Measurements from ENCODE around the gene CRYBB3.

Gene CRYBB3

DNA sequence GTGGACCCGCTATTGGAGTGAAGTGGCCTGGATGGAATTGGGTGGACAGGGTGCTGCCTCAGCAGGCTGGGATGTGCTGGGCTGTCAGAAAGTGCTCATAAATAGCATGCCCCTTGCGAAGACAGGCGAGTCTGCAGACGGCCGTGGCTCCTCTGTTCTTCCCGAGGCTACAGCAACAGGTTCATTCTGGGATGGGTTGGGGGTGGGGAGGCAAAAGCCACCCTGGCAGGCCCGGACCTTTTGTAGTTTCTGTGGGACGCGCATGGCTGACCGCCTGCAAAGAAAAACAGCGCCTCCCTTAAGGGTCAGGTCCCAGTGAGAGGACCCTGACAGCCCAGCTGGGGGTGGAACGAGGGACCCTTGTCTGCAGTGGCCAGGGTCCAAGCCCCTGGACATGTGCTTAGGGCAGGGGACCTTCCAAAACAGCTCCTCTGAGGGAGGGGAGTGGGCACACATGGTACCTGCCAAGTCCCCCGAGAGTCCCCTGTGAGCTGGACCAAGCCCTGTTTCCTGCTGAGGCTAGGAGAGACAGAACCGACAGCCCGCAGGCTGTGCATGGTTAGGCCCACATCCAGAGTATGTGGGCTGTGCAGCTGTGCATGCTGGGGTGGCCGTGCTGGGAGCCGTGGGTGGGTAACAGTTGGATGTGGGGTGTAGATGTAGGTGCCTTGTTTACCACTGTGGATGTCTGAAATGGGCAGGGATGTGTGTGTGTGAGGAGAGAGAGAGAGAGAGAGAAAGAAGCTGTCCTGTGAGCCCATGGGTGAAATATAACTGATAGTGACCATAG, at the start of gene CRYBB3:
CRYBB3 (plus strand) TSS at position 128 of the 790 bp plus-strand sequence. CDS start 1,539 bp downstream, outside the sequence.
- DNase-seq (ENCODE audit: low spot score), result no peak

DNA sequence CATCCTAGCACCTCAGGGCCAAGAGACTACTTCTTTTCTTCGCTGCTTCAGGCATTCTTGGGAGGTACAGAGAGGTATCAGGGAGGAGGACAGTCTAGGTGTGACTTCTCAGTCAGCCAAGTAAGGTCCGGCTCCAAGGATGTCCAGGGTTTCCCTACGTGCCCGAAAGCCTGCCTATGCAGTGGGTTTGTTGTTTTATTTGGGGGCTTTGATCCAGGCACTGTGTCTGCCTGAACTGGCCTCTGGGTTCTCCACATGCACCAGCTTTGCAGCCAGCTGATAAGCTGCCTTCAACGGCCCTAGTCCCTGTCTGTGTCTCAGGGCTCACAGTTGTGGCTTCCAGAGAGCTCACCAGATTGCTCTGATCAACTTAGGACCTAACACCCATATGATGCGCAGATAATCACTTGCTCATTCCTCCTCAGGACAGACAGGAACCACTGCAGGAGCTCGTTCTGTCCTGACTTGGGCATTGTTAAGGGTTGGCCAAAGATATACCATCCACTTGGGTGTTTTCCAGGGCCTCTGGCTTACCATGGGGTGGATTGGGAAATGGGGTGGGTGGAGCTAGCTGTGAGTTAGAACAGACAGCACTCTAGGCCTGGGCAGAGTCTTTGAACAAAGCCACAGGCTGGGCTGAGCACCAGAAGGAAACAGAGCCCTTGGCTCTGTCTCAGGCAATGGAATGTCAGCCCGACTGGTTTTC, 45.5 kb upstream of the CRYBB3 start:
- no peak for DNase-seq (ENCODE audit: low spot score)

DNA sequence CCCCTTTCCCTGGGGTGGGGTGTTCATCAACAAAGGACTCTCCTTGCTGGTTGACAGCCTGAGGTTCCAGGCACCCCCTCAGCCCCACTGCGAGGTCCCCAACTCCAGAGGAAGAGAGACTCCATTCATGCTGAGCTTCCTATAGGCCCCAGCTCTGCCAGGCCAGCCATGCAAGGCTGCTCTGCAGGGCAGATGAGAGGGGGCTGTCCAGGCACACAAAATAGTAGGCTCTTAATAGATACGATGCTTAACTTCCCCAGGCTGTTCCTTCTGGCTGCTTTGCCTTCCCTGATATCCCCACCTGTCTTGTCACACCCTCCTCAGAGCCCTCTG, 45.0 kb upstream of the CRYBB3 start:
- no peak for DNase-seq (ENCODE audit: low spot score)

DNA sequence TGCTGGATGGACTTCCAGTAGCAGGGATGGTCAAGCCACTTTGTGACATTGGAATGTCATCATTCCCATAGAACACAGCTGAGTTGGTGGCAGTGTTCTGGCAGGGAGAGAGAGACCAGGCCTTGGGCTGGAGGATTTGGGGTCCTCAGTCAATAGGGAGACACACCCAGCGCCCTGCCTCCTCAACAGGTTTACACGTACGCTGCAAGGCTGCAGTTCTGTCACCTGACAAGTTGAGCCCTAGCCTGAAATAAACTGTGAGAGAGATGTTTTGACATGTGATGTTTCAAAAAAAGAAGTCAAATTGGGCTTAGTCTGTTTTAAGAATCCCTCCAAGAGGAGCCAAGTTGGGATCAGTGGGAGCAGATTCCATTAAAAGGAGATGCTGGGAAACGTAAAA, 42.9 kb upstream of the CRYBB3 start:
- no peak for DNase-seq (ENCODE audit: low spot score)

DNA sequence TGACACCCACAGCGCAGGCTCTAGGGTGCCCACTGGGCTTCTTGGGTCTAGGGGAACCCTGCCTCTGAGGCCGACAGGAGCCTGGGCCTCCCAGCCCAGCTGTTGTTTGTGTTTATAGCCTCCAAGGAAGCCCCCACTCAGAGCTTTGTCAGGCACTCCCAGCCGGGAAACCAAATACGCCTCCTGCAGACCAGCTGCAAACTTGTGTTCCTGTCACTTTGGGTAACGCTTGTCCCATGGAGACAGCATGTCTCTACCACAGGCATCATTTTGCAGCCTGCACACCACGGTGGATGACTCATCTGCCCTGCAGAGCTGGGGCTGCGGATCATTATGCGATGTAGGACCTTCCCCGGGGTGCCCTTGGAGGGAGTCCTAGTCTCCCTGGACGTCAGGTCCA, 40.6 kb upstream of the CRYBB3 start:
- no peak for DNase-seq (ENCODE audit: low spot score)

DNA sequence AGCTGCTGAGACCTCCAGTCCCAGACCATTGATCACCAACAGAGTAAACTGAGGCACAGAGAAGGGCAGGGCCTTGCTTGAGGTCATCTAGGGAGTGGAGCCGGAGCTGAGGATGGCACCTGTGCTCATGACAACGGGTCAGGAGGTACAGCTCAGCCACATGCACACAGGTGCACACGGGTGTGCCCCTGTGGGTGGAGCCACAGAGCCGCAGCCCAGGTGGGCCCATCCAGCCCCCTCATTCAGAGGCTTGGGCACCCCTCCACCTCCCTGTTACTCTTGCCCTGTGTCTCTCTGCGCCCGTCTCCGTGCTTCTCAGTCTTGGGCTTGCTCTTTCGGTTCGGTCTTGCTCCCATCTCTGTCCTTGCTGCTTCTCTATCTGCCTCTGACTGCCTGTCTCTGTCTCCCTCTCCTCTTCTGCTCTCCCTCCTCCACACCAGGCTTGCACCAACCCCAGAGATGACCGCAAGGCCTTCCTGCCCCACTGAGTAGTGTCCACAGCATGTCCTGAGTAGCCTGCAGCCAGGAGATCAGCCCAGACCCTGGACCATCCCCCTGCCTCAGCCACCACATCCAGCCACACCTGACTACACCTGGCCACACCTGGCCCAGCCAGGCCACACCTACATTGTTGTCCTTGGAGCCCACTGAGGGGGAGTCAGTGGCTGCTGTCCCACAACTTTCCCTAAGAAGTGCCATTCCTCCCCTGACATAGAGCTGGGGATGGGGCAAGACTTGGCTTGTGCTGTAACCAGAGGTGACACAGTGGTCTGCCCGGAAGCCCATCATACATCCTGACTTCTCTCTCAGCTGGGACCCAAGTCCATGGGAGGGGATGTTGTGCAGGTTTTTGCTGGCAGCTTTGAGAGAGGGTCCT, 39.3 kb upstream of the CRYBB3 start:
- no peak for DNase-seq (ENCODE audit: low spot score)

DNA sequence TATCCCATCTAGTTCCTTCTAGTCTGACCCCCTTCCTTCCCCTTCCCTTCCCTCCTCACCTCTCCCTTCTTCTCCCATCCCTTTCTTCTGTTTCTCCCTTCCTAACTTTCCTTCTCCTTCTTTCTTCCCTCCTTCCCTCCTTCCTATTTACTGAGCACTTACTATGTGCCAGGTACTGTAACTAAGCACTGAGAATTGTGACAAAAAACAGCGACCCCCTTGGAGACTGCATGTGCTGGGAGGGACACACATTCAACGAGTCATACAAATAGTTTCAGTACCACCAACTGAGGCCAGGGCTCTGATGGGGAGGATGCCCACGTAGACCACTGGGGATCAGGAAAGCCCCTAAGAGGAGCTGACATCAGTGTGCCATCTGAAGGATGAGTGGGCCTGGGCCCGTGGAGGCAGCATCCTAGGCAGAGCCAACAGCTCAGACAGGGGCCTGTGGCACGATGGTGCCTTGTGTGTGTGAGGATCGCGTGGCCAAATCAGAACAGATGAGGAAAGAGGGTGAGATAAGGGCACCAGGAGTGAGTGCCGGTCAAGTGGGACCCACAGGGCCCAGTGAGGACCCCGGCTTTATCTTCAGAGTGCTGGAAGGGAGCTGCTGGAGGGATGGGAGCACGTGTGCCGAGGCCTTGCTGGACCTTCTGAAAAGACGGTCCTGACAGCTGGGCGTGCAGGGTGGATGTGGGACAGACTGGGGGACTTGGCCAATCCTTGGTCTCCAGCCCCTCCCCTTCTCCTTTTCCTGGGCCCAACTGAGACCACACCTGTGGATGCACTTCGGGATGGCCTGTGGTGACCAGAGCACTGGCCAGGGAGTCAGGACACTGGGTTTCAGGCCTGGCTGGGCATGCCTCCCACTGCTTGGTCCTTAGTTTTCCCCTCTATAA, 38.4 kb upstream of the CRYBB3 start:
- no peak for DNase-seq (ENCODE audit: low spot score)

DNA sequence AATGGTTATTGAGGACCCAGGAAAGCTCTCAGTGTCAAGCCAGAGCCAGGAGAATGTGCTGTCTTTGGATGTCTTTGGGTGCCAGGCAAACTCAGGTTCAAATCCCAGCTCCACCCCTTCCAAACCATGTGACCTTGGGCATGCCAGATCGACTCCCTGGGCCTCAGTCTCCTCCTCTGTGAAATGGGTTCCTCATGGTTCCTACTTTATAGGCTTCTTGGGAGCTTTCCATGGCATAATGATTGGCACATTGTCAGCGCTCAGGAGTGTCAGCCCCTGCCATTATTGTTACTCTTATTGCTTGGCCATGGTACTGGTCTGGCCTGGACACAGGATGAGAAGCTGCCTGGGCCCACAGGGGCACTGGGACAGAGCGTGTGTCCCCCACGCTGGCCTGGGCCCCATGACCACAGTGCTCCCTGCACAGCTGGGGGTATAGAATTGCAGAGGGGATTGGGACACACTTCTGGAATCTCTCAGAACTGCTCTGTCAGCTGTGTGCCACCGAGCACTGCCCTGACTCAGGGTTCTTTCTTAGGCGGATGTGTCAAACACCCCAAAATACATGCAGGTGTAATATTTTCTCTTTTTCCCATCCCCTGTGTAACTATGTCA, 37.6 kb upstream of the CRYBB3 start:
- DNase-seq (ENCODE audit: low spot score), result no peak

DNA sequence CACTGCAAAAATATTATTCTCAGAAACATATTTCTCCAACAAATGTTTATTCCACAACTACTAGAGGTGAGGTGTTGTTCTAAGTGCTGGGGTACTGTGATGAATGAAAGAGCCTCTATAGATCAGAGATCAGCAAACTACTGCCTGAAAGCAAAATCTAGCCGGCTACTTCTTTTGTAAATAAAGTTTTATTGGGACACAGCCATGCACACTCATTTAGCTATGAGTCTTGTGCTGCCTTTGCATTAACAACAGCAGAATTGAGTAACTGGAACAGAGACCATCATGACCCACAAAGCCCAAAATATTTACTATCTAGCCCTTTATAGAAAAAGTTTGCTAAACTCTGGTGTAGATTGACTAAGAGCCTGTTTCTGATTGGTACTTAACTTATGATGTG, 37.1 kb upstream of the CRYBB3 start:
- no peak for DNase-seq (ENCODE audit: low spot score)

DNA sequence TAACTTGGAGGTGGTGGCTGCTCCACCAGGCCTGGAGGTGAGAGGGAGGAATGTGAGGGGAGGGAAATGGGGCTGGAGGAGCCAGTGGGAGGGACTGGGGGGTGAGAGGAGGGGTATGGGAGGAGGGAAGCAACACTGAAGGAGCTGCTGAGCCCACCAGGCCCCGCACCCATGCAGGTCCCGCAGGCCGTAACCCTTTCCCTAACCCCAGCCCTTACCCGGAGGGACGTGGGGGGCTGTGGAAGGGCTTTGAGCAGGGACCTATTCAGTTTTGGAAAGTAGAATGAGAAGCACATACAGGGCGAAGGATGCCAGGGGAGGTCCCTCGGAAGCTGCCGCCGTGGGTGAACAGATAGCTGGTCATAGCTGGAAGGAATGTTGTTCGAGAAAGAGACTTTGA, 33.9 kb upstream of the CRYBB3 start:
- no peak for DNase-seq (ENCODE audit: low spot score)

DNA sequence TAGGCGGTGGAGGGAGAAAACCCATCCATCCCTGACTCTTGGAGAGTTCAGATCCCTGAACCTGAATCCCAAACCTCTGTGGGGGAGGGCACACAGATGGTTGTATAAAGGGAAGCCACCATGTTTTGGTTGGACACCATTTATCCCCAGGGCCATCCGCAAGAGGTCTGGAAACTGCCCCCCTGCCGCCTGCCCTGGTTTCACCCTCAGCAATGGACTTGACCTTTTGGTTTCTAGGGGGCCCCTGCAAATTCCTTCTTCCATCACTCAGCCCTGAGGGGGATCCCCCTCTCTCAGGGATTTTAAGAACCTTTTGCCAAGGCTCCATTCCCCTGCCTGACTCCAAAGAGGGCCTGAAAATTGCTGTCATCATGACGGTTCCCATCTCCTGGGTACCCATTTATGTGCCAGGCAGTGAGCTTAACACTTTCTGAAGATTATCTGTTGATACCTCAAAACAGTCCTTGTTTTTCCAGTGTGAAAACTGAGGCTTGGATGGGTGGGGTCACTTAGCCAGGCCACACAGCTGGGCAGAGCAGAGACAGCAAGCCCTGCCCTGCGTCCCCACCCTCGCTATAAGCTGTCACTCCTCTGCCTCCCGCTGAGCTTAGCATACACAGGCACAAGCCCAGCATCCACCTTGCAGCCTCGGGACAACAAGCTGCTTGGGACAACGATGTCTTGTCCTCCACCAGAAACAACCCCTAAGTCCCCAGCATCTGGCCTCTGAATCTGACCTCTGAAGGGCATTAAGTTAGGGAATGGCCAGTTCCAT, 33.2 kb upstream of the CRYBB3 start:
- DNase-seq (ENCODE audit: low spot score), result no peak

DNA sequence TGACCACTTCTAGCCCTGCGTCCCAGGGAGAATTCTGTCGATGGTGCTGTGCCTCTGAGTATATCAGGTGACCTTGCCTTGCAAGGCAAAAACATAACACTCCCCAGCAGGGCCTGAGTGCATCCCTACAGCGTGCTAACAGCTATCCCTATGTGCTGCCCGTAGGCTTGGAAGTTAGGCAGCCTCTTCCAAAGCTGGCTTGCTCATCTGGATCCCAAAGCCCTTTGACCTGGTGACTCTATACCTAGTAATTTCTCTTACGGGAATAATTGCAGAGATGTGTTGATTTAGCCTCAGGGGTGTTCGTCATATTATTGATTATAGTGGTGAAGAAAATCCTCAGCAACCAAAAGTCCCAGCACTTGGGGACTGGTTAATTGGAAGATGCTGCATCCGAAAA, 32.6 kb upstream of the CRYBB3 start:
- DNase-seq (ENCODE audit: low spot score), result no peak

DNA sequence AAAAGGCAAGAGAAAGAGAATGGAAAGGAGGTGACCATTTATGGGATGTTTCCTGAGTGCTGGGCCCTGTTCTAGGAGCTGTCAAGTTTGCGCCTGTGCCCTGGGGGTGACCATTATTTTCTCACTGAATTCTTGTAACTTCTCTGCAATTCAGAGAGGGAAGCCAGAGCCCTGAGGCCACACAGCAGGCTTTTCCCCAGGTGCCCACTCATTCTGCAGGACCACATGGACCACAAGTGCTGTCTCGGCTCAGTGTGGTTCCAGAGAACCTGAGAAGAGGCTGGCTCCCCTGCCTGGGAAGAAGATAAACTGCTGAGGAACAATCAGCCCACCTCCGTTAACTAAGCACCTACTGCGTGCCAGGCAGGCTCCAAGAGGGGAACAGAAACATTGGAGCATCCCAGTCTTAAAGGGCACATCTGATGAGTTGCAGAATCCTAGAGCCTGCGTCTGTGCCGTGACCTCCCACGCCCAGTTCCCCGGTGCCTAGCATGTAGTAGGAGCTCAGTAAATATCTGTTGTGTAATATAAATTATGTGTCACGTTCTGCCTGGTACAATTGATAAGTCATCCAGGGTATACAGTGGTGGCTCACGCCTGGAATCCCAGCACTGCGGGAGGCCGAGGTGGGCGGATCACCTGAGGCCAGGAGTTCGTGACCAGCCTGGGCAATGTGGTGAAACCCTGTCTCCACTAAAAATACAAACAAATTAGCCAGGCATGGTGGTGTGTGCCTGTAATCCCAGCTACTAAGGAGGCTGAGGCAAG, 31.6 kb upstream of the CRYBB3 start:
- no peak for DNase-seq (ENCODE audit: low spot score)

DNA sequence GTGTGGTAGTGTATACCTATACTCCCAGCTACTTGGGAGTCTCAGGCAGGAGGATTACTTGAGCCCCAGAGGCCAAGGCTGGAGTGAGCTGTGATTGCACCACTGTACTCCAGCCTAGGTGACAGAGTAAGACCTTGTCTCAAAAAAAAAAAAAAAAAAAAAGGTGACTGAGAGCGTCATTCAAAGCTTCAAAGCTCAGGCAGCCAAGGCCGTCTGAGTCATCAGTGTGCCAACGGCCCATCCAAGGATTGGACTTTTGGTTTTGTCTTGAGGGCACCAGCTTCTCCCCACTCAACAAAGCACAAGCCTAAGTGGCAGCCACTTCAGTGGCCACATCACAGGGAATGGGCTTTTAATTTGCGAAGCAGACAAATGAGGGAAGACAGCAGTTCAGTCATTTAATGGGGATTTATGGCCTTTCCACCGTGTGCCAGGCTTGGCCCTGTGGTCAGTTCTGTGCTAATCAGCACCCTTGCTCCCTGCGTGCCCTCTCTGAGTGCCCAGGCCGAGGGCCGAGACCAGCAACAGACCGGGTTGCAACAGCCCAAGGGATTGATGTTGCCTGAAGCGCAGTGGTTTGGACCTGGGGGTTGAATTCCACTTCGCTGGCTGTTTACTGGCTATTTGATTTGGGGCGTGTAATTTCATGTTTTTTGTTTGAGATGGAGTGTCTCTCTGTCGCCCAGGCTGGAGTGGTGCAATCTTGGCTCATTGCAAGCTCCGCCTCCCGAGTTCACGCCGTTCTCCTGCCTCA, 30.2 kb upstream of the CRYBB3 start:
- DNase-seq (ENCODE audit: low spot score), result no peak

DNA sequence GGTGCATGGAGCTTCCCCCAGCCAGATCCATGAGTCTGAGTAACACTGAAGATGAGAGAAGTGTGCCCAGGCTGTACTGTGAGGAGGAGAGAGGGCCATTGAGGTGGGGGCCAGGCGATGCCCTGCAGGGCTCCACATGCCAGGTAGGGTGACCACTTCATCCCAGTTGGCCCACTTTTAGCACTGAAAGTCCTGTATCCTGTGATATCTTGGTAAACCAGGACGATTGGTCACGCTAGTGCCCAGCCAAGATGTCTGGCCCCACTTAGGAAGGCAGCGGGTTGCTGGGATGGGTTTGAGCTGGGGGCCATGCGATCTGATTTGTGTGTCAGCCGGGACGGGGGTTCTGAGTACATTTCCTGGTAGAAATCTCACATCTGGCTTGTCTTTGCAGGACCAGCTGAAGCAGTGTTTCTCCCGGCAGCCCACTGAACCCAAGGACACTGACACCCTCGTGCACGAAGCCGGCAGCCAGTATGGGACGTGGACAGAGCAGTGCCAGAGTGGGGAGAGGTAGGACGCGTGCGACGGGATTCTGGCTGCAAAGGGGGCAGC, 29.2 kb upstream of the CRYBB3 start:
- no peak for DNase-seq (ENCODE audit: low spot score)

DNA sequence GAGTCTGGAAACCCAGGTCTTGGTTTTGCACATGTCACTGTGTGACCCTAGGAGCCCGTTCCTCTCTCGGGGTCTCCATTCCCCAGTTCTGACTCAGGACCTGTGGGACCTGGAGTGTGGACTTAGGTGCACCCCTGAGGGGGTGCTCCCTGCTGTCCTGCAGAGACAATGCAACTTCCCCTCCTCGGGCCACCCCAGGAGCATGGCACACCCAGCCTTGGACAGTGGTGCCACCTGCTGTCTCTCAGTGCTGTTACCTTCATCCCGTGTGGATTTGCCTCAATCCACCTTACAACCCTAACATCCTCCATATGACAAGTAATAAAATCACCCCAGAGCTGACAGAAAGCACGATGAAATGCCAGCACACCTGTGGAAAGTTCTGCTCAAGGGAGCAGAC, 27.5 kb upstream of the CRYBB3 start:
- peak; percentile 15 for DNase-seq (ENCODE audit: low spot score)

DNA sequence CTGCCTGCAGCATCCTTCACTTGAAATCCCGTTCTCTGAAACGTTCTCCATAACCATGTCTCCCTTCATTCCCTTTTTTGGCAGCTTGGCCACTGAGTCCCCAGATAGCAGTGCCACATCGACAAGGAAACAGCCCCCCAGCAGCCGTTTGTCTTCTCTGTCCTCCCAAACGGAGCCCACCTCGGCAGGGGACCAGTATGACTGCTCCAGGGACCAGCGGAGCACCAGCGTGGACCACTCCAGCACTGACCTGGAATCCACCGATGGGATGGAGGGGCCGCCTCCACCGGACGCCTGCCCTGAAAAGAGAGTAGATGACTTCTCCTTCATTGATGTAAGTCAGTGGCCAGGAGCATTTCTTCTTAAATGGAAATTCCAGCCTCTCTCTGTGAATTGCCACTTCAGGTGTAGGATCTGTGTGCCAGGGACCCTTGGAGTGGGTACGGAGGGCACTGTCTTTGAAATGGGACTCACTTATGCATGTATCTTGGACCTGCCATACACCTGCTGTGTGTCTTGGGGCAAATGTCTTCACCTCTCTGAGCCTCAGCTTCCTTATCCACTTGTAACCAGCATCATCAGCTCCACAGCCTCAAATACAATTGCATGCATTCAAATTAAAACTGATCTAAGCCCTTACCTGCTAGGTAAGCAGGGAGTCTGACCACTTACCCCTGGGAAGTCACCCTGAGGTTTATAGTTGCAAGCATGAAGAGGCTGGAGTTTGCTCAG, 25.3 kb upstream of the CRYBB3 start:
- no peak for DNase-seq (ENCODE audit: low spot score)

DNA sequence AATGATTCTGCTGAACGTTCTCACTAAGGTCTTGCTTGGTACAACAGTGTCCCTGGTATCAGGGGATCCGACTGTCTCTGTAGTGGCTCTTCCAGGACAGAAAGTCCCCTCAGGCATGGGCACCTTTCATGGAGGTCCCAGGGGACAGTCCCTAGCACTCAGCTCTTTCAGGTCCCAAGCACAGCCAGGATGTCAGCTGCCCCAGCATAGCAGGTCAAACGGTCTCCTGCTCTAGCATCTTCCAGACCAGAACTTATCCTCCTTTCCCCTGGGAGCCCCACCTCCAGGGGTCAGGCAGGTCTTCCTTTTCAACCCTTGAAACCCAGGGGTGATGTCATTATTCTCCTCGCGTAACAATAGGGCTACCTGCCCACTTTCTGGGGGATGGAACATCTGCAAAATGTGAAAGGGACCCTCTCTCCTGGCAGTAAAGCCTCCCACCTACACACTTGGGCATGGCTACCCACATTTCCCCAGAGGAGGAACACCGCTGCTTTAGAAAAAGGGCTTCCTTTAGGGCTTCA, 24.7 kb upstream of the CRYBB3 start:
- DNase-seq (ENCODE audit: low spot score), result no peak

Measured in CD4-positive, alpha-beta T cell treated with Interleukin-6 at 100 ng/mL for 8 hours (primary cell).